ENCODE data around the gene LILRB2.

The LILRB2 gene

DNA sequence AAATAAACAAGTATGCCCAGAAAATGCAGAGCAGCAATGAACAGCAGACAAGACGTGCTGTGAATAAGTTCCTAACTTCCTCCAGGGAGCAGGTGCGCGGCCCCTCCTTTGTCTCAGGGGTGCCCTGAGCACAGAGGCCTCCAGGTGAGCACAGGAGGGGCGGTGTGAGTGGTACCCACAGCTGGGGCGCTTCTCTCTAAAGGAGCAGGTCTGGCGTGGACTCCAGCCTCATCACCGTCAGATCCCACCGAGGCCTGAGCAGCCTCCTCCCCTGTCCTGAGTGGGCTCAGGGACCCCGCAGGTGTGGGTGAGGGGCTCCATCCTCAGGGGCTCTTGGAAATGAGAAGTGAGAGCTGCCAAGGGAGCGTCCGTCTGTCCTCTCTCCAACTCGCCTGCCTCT, 28.9 kb upstream of the LILRB2 start:
- TF ChIP-seq, protein P1, sequence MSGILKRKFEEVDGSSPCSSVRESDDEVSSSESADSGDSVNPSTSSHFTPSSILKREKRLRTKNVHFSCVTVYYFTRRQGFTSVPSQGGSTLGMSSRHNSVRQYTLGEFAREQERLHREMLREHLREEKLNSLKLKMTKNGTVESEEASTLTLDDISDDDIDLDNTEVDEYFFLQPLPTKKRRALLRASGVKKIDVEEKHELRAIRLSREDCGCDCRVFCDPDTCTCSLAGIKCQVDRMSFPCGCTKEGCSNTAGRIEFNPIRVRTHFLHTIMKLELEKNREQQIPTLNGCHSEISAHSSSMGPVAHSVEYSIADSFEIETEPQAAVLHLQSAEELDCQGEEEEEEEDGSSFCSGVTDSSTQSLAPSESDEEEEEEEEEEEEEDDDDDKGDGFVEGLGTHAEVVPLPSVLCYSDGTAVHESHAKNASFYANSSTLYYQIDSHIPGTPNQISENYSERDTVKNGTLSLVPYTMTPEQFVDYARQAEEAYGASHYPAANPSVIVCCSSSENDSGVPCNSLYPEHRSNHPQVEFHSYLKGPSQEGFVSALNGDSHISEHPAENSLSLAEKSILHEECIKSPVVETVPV (CRISPR knock-in tag; IDR thresholded peaks at IDR 0.05), result no peak
- TF ChIP-seq, protein P2, sequence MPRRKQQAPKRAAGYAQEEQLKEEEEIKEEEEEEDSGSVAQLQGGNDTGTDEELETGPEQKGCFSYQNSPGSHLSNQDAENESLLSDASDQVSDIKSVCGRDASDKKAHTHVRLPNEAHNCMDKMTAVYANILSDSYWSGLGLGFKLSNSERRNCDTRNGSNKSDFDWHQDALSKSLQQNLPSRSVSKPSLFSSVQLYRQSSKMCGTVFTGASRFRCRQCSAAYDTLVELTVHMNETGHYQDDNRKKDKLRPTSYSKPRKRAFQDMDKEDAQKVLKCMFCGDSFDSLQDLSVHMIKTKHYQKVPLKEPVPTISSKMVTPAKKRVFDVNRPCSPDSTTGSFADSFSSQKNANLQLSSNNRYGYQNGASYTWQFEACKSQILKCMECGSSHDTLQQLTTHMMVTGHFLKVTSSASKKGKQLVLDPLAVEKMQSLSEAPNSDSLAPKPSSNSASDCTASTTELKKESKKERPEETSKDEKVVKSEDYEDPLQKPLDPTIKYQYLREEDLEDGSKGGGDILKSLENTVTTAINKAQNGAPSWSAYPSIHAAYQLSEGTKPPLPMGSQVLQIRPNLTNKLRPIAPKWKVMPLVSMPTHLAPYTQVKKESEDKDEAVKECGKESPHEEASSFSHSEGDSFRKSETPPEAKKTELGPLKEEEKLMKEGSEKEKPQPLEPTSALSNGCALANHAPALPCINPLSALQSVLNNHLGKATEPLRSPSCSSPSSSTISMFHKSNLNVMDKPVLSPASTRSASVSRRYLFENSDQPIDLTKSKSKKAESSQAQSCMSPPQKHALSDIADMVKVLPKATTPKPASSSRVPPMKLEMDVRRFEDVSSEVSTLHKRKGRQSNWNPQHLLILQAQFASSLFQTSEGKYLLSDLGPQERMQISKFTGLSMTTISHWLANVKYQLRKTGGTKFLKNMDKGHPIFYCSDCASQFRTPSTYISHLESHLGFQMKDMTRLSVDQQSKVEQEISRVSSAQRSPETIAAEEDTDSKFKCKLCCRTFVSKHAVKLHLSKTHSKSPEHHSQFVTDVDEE (CRISPR knock-in tag; IDR thresholded peaks at IDR 0.05), result no peak
- TF ChIP-seq SNAI2 (CRISPR knock-in tag; IDR thresholded peaks at IDR 0.05), result no peak
- TF ChIP-seq TCF4 (CRISPR knock-in tag; IDR thresholded peaks at IDR 0.05; ENCODE audit: borderline replicate concordance), result no peak
- TF ChIP-seq, protein P3, sequence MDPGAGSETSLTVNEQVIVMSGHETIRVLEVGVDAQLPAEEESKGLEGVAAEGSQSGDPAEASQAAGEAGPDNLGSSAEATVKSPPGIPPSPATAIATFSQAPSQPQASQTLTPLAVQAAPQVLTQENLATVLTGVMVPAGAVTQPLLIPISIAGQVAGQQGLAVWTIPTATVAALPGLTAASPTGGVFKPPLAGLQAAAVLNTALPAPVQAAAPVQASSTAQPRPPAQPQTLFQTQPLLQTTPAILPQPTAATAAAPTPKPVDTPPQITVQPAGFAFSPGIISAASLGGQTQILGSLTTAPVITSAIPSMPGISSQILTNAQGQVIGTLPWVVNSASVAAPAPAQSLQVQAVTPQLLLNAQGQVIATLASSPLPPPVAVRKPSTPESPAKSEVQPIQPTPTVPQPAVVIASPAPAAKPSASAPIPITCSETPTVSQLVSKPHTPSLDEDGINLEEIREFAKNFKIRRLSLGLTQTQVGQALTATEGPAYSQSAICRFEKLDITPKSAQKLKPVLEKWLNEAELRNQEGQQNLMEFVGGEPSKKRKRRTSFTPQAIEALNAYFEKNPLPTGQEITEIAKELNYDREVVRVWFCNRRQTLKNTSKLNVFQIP (CRISPR knock-in tag; IDR thresholded peaks at IDR 0.05; ENCODE audit: borderline replicate concordance, low read depth), result no peak
- no peak for TF ChIP-seq TOX (CRISPR knock-in tag; IDR thresholded peaks at IDR 0.05; ENCODE audit: borderline replicate concordance)
- no peak for TF ChIP-seq BACH2 (CRISPR knock-in tag; IDR thresholded peaks at IDR 0.05; ENCODE audit: borderline replicate concordance)
- TF ChIP-seq, protein P4, sequence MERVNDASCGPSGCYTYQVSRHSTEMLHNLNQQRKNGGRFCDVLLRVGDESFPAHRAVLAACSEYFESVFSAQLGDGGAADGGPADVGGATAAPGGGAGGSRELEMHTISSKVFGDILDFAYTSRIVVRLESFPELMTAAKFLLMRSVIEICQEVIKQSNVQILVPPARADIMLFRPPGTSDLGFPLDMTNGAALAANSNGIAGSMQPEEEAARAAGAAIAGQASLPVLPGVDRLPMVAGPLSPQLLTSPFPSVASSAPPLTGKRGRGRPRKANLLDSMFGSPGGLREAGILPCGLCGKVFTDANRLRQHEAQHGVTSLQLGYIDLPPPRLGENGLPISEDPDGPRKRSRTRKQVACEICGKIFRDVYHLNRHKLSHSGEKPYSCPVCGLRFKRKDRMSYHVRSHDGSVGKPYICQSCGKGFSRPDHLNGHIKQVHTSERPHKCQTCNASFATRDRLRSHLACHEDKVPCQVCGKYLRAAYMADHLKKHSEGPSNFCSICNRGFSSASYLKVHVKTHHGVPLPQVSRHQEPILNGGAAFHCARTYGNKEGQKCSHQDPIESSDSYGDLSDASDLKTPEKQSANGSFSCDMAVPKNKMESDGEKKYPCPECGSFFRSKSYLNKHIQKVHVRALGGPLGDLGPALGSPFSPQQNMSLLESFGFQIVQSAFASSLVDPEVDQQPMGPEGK (CRISPR knock-in tag; IDR thresholded peaks at IDR 0.05; ENCODE audit: borderline replicate concordance), result no peak
- no peak for TF ChIP-seq ZFP30 (CRISPR knock-in tag; IDR thresholded peaks at IDR 0.05)
- TF ChIP-seq ISL1 (CRISPR knock-in tag; IDR thresholded peaks at IDR 0.05), result no peak
- ATAC-seq, result no peak

DNA sequence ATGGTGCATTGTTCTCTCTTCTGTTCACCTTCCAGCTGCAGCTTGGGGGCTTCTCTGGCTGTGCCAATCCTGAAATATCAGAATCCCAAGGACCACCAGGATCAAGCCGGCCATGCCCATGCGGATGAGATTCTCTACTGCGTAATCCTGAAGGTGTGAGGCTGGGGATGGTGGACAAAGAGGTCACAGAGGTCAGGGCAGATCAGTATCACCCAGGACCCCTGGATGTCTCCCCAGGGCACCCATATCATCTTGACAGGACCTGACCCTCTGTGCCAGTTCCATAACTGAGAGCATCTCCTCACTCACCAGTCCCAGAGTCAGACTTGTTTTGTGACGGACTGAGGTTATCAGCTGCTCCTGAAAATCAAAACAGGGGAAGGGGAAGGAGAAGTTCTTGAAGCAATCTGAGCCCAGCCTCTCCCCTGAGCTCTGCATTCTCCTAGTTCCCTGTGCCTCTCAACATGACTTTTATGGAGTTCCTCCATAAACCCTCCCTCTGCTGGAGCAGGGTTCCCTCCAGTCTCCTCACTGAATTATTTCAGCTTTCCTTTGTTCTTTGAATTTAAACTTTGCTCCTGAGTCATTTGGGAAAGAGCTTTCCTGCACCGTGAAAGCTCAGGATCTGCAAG, 26.6 kb upstream of the LILRB2 start:
- ATAC-seq, result no peak
- TF ChIP-seq ESRRG (CRISPR knock-in tag; IDR thresholded peaks at IDR 0.05) (no peak), RARB (CRISPR knock-in tag; IDR thresholded peaks at IDR 0.05) (no peak), ZFP30 (CRISPR knock-in tag; IDR thresholded peaks at IDR 0.05) (no peak), ZFP3 (CRISPR knock-in tag; IDR thresholded peaks at IDR 0.05) (no peak), TOX (CRISPR knock-in tag; IDR thresholded peaks at IDR 0.05; ENCODE audit: borderline replicate concordance) (no peak), ZNF8 (CRISPR knock-in tag; IDR thresholded peaks at IDR 0.05) (no peak), ISL1 (CRISPR knock-in tag; IDR thresholded peaks at IDR 0.05) (no peak), ZNF565 (CRISPR knock-in tag; conservative IDR thresholded peaks at IDR 0.05; ENCODE audit: low read depth) (no peak), GLIS3 (CRISPR knock-in tag; IDR thresholded peaks at IDR 0.05) (no peak), ARNTL (CRISPR knock-in tag; IDR thresholded peaks at IDR 0.05; ENCODE audit: borderline replicate concordance, low read depth) (no peak), ZNF70 (CRISPR knock-in tag; IDR thresholded peaks at IDR 0.05) (no peak), CSDC2 (CRISPR knock-in tag; IDR thresholded peaks at IDR 0.05) (no peak), BACH2 (CRISPR knock-in tag; IDR thresholded peaks at IDR 0.05; ENCODE audit: borderline replicate concordance) (no peak)
- TF ChIP-seq, protein P2 (CRISPR knock-in tag; IDR thresholded peaks at IDR 0.05), result no peak

DNA sequence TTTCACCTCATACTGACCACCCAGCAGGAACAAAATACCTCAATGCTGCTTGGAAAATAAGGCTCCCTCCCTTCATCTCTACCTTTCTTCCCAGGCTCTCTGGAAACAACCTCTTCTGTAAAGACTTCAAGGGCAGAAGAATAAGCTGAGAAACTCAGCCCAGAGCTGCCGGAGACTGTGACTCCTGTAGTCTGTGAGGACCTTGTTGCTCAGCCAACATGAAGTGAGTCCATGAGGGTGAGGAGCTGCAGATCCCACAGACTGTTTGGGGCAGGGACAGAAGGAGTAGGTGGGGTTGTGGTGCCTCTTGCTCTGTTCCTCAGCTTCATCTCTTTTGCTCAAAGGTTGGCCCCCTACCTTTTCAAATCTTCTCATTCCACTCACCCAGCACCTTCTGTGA, 24.2 kb upstream of the LILRB2 start:
- no peak for TF ChIP-seq OSR1 (CRISPR knock-in tag; IDR thresholded peaks at IDR 0.05)
- TF ChIP-seq GLIS3 (CRISPR knock-in tag; IDR thresholded peaks at IDR 0.05), result no peak
- TF ChIP-seq ESRRG (CRISPR knock-in tag; IDR thresholded peaks at IDR 0.05), result no peak
- TF ChIP-seq, protein P4 (CRISPR knock-in tag; IDR thresholded peaks at IDR 0.05; ENCODE audit: borderline replicate concordance), result no peak
- TF ChIP-seq, protein P3 (CRISPR knock-in tag; IDR thresholded peaks at IDR 0.05; ENCODE audit: borderline replicate concordance, low read depth), result no peak
- TF ChIP-seq ZNF70 (CRISPR knock-in tag; IDR thresholded peaks at IDR 0.05), result no peak
- no peak for TF ChIP-seq CSDC2 (CRISPR knock-in tag; IDR thresholded peaks at IDR 0.05)
- no peak for TF ChIP-seq ZFP3 (CRISPR knock-in tag; IDR thresholded peaks at IDR 0.05)
- no peak for ATAC-seq
